ENCODE measurements around the gene SLC37A1. TPM values are rescaled to one million over a fixed set of nuclear protein-coding genes. Genes with fewer than 3 reads are reported as not detected.
A peak's percentile ranks its signal among the peaks of the same experiment; 100 is the strongest.

SLC37A1 gene
- total RNA-seq, 1 experiment from 2014 or later: 37.7 TPM

- H2BK15ac ChIP-seq (ENCODE audit: low read depth, low read length): no peak overlapping the region
- H2AFZ ChIP-seq (ENCODE audit: low read length): no peak overlapping the region
- no peak overlapping the region for H3K4me2 ChIP-seq (ENCODE audit: insufficient read depth, insufficient read length, low read length)
- no peak overlapping the region for H4K91ac ChIP-seq (ENCODE audit: insufficient read length, low read depth, low read length)
- H3K14ac ChIP-seq (ENCODE audit: insufficient read depth, low read length): no peak overlapping the region
- no peak overlapping the region for H3K9ac ChIP-seq (ENCODE audit: extremely low read depth, insufficient read length, low read length)
- H3K79me1 ChIP-seq (ENCODE audit: insufficient read depth, low read depth, low read length, poor library complexity, severe bottlenecking): no peaks in the 10 kb centered on the region
- no peak overlapping the region for H2BK20ac ChIP-seq (ENCODE audit: low read depth, low read length, poor library complexity, severe bottlenecking)
- no peak overlapping the region for H3K27ac ChIP-seq (ENCODE audit: insufficient read length, low read depth, low read length)
- no peaks in the 10 kb centered on the region for H3K36me3 Mint-ChIP-seq (ENCODE audit: insufficient read depth in 1 of 3, low read depth in 3 of 3)
- peaks cover 1% of the 10 kb centered on the region in 2 experiments; a peak in 3 of 4 replicates for H3K4me1 Mint-ChIP-seq
- no peaks in the 10 kb centered on the region for H3K9me3 ChIP-seq (ENCODE audit: control insufficient read depth, low read depth, low read length)
- no peak overlapping the region for H4K5ac ChIP-seq (ENCODE audit: insufficient read length, low read depth, low read length)
- no peak overlapping the region for H2BK12ac ChIP-seq (ENCODE audit: insufficient read length, low read depth, low read length)
- no peak overlapping the region for H3K4ac ChIP-seq (ENCODE audit: low read depth, low read length)
- peak overlapping the region in 1 of 3 experiments; percentile 35; a peak in 1 of 7 replicates for H3K27ac Mint-ChIP-seq
- no peak overlapping the region for H3K18ac ChIP-seq (ENCODE audit: insufficient read length, low read depth, low read length)
- H3K4me1 ChIP-seq (ENCODE audit: insufficient read depth, low read length): no peaks in the 10 kb centered on the region
- H3K23ac ChIP-seq (ENCODE audit: insufficient read length, low read depth, low read length): no peak overlapping the region
- no peaks in the 10 kb centered on the region for H3K79me2 ChIP-seq (ENCODE audit: insufficient read depth, low read length)
- H3K9me3 Mint-ChIP-seq: no peaks in the 10 kb centered on the region; a peak in 2 of 5 replicates
- H3K23me2 ChIP-seq (ENCODE audit: insufficient read length, low read depth, low read length, poor library complexity, severe bottlenecking): no peaks in the 10 kb centered on the region
- H3K4me3 Mint-ChIP-seq: no peak overlapping the region
- no CpG with 5 or more reads among the region's 15 CpGs for WGBS (ENCODE audit: extremely low coverage, insufficient read length, low lambda C conversion rate)
- H3K27me3 Mint-ChIP-seq (ENCODE audit: low read depth): peaks cover 10% of the 10 kb centered on the region
- no peak overlapping the region for H2AK5ac ChIP-seq (ENCODE audit: insufficient read length, low read length)
- no peak overlapping the region for H3T11ph ChIP-seq (ENCODE audit: low read length)
- H3K27me3 ChIP-seq (ENCODE audit: insufficient read depth, low read length): no peaks in the 10 kb centered on the region
- H4K8ac ChIP-seq (replicated peaks; ENCODE audit: insufficient read length, low read depth, low read length): no peak overlapping the region
- H4K20me1 ChIP-seq (ENCODE audit: control insufficient read depth, insufficient read depth, insufficient read length): no peaks in the 10 kb centered on the region
- no peak overlapping the region for H2BK5ac ChIP-seq (ENCODE audit: insufficient read length, low read length)
- no peak overlapping the region for H2BK120ac ChIP-seq (ENCODE audit: low read depth, low read length, poor library complexity, severe bottlenecking)
- no peak for DNase-seq
- H3K56ac ChIP-seq (ENCODE audit: insufficient read length, low read depth, low read length): no peak overlapping the region
- TF ChIP-seq CTCF (conservative IDR thresholded peaks at IDR 0.05): no peak
These were observed 73.4 kb downstream of the SLC37A1 start for GRCh38 chr21:42587036-42587435.
